ENCODE data around the gene TOP1. TPM values are rescaled to one million over a fixed set of nuclear protein-coding genes. Genes with fewer than 3 reads are reported as not detected.

TOP1 gene
- total RNA-seq, 3 donors from 2014 or later (not counting 1 experiment from before 2014, with no cell fraction given): 32.2 to 36.3 (median 36.3) TPM

DNA sequence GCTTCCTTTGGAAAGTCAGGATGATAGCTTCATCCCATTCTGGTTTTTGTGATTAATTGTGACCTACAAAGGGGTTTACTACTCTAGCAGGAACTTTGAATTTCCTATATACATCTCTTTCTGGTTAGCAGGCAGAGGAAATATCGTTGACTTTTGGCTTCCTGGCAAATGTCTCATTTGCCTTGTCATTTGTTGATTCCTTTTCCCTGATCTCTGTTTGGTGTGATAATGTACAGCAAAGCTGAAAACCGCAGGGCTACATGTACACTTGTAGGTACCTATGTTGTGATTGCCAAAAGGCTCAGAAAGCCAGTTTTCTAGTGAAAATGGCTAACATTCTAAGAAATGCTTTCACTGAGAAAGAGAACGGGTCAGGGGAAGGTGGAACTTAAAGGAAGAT lies 44.3 kb downstream of the TOP1 start:
- H3K4me1 ChIP-seq (ENCODE audit: control insufficient read depth, insufficient read depth, low read length): peaks cover 4% of the 10 kb centered on the region
- Mint-ChIP-seq H3K4me1 (peaks cover 63 to 74% of the 10 kb centered on the region in 2 donors), H3K36me3 (peaks cover 12% of the 10 kb centered on the region), H3K27me3 (ENCODE audit: low read depth in 2 of 2) (no peaks in the 10 kb centered on the region), H3K27ac (no peak overlapping the region), H3K4me3 (no peak overlapping the region), H3K9me3 (no peaks in the 10 kb centered on the region)
- TF ChIP-seq, protein P1, sequence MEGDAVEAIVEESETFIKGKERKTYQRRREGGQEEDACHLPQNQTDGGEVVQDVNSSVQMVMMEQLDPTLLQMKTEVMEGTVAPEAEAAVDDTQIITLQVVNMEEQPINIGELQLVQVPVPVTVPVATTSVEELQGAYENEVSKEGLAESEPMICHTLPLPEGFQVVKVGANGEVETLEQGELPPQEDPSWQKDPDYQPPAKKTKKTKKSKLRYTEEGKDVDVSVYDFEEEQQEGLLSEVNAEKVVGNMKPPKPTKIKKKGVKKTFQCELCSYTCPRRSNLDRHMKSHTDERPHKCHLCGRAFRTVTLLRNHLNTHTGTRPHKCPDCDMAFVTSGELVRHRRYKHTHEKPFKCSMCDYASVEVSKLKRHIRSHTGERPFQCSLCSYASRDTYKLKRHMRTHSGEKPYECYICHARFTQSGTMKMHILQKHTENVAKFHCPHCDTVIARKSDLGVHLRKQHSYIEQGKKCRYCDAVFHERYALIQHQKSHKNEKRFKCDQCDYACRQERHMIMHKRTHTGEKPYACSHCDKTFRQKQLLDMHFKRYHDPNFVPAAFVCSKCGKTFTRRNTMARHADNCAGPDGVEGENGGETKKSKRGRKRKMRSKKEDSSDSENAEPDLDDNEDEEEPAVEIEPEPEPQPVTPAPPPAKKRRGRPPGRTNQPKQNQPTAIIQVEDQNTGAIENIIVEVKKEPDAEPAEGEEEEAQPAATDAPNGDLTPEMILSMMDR (IDR thresholded peaks at IDR 0.05): no peak
- 32% methylated on average over 3 of the region's 3 CpGs for WGBS (ENCODE audit: insufficient coverage)
- no peaks in the 10 kb centered on the region for H3K27me3 ChIP-seq (ENCODE audit: control insufficient read depth, insufficient read depth, low read length)
- no peak overlapping the region for H3K4me3 ChIP-seq (ENCODE audit: low read length)
- intact Hi-C loops (cut with micrococcal nuclease): no loop called here
- DNase-seq (no peak), ATAC-seq (no peak)
- H3K9me3 ChIP-seq (ENCODE audit: control insufficient read depth, insufficient read depth, low read length): no peaks in the 10 kb centered on the region
- no peak overlapping the region for H3K27ac ChIP-seq (ENCODE audit: low read length)
- H3K36me3 ChIP-seq (ENCODE audit: control insufficient read depth, insufficient read depth, low read length): peaks cover 7% of the 10 kb centered on the region

DNA sequence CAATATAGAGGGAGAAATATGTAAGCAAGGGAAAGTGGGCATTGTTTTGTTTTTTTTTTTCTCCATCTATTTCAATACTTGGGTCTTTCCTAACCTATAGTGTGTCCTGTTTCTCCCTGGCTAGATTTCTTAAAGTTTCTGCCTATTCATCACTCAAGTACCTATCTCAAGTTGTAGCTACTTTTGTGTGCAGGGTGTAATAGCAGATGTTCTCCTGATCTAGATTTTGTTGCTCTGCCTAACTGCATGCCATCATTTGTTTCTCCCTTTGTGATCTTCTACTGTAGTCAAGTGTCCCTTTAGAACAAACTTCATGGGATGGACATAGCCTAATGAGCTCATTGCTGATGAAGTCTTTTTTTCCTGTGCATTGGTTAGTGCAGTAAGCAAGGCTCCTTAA lies 45.8 kb downstream of the TOP1 start:
- Histone ChIP-seq H3K27ac (ENCODE audit: low read length) (no peak overlapping the region), H3K4me1 (ENCODE audit: control insufficient read depth, insufficient read depth, low read length) (peaks cover 4% of the 10 kb centered on the region), H3K36me3 (ENCODE audit: control insufficient read depth, insufficient read depth, low read length) (peaks cover 18% of the 10 kb centered on the region), H3K4me3 (ENCODE audit: low read length) (no peak overlapping the region), H3K9me3 (ENCODE audit: control insufficient read depth, insufficient read depth, low read length) (no peaks in the 10 kb centered on the region), H3K27me3 (ENCODE audit: control insufficient read depth, insufficient read depth, low read length) (no peaks in the 10 kb centered on the region)
- Mint-ChIP-seq H3K27ac (peak overlapping the region in 1 of 2 donors; percentile 17), H3K36me3 (peaks cover 16% of the 10 kb centered on the region), H3K9me3 (no peaks in the 10 kb centered on the region), H3K4me1 (peaks cover 68 to 74% of the 10 kb centered on the region in 2 donors), H3K4me3 (no peak overlapping the region), H3K27me3 (ENCODE audit: low read depth in 2 of 2) (no peaks in the 10 kb centered on the region)
- ATAC-seq: no peak
- TF ChIP-seq, protein P1 (IDR thresholded peaks at IDR 0.05): no peak
- intact Hi-C loops (cut with micrococcal nuclease): no loop called here
- no peak for DNase-seq

DNA sequence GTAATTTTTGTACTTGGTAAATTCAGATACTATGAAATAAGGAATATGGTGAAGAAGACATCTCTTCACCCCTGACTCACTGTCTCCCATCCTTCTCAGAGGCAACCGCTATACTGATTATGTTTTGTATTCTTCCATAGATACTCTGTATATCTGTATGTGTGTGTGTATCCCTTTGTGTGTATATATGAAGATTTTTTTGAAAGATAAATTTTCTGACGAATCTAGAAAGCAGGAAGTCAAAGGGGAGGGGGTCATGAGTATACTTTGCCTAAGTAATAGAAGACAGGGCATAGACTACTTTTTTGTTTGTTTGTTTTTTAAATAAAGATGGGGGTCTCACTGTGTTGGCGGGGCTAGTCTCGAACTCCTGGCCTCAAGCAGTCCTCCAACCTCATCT lies 48.2 kb downstream of the TOP1 start:
- TF ChIP-seq, protein P1 (IDR thresholded peaks at IDR 0.05): no peak
- H3K27ac Mint-ChIP-seq: no peak overlapping the region
- ATAC-seq (no peak), DNase-seq (no peak)
- H3K9me3 Mint-ChIP-seq: no peaks in the 10 kb centered on the region
- Histone ChIP-seq H3K27ac (ENCODE audit: low read length) (no peak overlapping the region), H3K4me1 (ENCODE audit: control insufficient read depth, insufficient read depth, low read length) (peaks cover 4% of the 10 kb centered on the region), H3K27me3 (ENCODE audit: control insufficient read depth, insufficient read depth, low read length) (no peaks in the 10 kb centered on the region), H3K36me3 (ENCODE audit: control insufficient read depth, insufficient read depth, low read length) (peaks cover 36% of the 10 kb centered on the region), H3K9me3 (ENCODE audit: control insufficient read depth, insufficient read depth, low read length) (no peaks in the 10 kb centered on the region), H3K4me3 (ENCODE audit: low read length) (no peak overlapping the region)
- H3K27me3 Mint-ChIP-seq (ENCODE audit: low read depth in 2 of 2): no peaks in the 10 kb centered on the region
- peaks cover 16% of the 10 kb centered on the region for H3K36me3 Mint-ChIP-seq
- H3K4me3 Mint-ChIP-seq: no peak overlapping the region
- intact Hi-C loops (cut with micrococcal nuclease): no loop called here
- peaks cover 61 to 68% of the 10 kb centered on the region in 2 donors for H3K4me1 Mint-ChIP-seq
- 73% methylated on average over 3 of the region's 4 CpGs for WGBS (ENCODE audit: insufficient coverage)

DNA sequence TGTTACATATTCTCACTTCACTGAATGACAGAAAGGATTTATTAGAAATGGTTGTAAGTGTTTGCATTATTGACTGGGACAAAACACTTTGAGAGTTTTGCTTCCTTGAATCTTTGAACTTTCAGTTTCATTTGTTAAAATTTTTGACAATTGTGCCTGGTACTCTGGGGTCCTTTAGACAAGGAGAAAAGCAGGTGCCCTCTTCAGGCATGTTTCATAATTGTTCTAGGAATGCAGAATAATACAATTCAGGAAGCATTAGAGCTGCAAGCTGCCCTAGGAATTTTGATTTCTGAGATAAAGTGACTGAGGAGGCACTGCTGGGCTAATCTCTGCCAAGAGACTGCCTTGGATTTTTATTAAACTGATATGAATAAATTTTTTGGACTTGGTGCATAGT lies 49.7 kb downstream of the TOP1 start:
- Mint-ChIP-seq H3K9me3 (no peaks in the 10 kb centered on the region), H3K36me3 (peaks cover 20% of the 10 kb centered on the region), H3K27ac (peak overlapping the region; percentile 41 to 59), H3K4me1 (peaks cover 47 to 52% of the 10 kb centered on the region in 2 donors), H3K27me3 (ENCODE audit: low read depth in 2 of 2) (no peaks in the 10 kb centered on the region), H3K4me3 (no peak overlapping the region)
- Histone ChIP-seq H3K9me3 (ENCODE audit: control insufficient read depth, insufficient read depth, low read length) (no peaks in the 10 kb centered on the region), H3K27me3 (ENCODE audit: control insufficient read depth, insufficient read depth, low read length) (no peaks in the 10 kb centered on the region), H3K4me1 (ENCODE audit: control insufficient read depth, insufficient read depth, low read length) (no peaks in the 10 kb centered on the region), H3K27ac (ENCODE audit: low read length) (peak overlapping the region; percentile 14), H3K4me3 (ENCODE audit: low read length) (no peak overlapping the region), H3K36me3 (ENCODE audit: control insufficient read depth, insufficient read depth, low read length) (peaks cover 44% of the 10 kb centered on the region)
- DNase-seq: peak in 1 of 2 donors; percentile 42
- TF ChIP-seq, protein P1 (IDR thresholded peaks at IDR 0.05): no peak
- intact Hi-C loops (cut with micrococcal nuclease): no loop called here
- peak; percentile 24 to 44 (median 42) for ATAC-seq
